ENCODE data around the gene NADK2.

The NADK2 gene

GRCh38 chr5:36250427-36250826 lies 8.7 kb upstream of the NADK2 start:
- TF ChIP-seq ZNF426 (tag by site-specific recombination; IDR thresholded peaks at IDR 0.05) (no peak), ZNF596 (tag by site-specific recombination; IDR thresholded peaks at IDR 0.05) (no peak), ZFHX2 (tag by site-specific recombination; conservative IDR thresholded peaks at IDR 0.05) (no peak), SP3 (tag by site-specific recombination; IDR thresholded peaks at IDR 0.05) (no peak), PRDM1 (tag by site-specific recombination; IDR thresholded peaks at IDR 0.05) (no peak), ZBTB6 (tag by site-specific recombination; IDR thresholded peaks at IDR 0.05) (no peak), PRDM6 (tag by site-specific recombination; IDR thresholded peaks at IDR 0.05) (peak; percentile 94), ZNF2 (tag by site-specific recombination; IDR thresholded peaks at IDR 0.05) (no peak), ZSCAN23 (tag by site-specific recombination; IDR thresholded peaks at IDR 0.05) (no peak), ZBTB44 (tag by site-specific recombination; IDR thresholded peaks at IDR 0.05) (no peak), ZNF354C (tag by site-specific recombination; IDR thresholded peaks at IDR 0.05; ENCODE audit: borderline replicate concordance, low read depth) (no peak), ZNF223 (tag by site-specific recombination; IDR thresholded peaks at IDR 0.05) (no peak), HOXA7 (CRISPR knock-in tag; IDR thresholded peaks at IDR 0.05; ENCODE audit: borderline replicate concordance) (no peak), ZBTB20 (tag by site-specific recombination; IDR thresholded peaks at IDR 0.05) (peak; percentile 49; the same call in 1 of the 2 replicates), ZNF560 (tag by site-specific recombination; IDR thresholded peaks at IDR 0.05; ENCODE audit: borderline replicate concordance) (no peak), ZNF362 (tag by site-specific recombination; IDR thresholded peaks at IDR 0.05) (no peak), ZBTB8A (tag by site-specific recombination; IDR thresholded peaks at IDR 0.05) (no peak), ZNF521 (tag by site-specific recombination; IDR thresholded peaks at IDR 0.05) (no peak), IKZF3 (tag by site-specific recombination; IDR thresholded peaks at IDR 0.05) (no peak)
- TF ChIP-seq, protein P1, sequence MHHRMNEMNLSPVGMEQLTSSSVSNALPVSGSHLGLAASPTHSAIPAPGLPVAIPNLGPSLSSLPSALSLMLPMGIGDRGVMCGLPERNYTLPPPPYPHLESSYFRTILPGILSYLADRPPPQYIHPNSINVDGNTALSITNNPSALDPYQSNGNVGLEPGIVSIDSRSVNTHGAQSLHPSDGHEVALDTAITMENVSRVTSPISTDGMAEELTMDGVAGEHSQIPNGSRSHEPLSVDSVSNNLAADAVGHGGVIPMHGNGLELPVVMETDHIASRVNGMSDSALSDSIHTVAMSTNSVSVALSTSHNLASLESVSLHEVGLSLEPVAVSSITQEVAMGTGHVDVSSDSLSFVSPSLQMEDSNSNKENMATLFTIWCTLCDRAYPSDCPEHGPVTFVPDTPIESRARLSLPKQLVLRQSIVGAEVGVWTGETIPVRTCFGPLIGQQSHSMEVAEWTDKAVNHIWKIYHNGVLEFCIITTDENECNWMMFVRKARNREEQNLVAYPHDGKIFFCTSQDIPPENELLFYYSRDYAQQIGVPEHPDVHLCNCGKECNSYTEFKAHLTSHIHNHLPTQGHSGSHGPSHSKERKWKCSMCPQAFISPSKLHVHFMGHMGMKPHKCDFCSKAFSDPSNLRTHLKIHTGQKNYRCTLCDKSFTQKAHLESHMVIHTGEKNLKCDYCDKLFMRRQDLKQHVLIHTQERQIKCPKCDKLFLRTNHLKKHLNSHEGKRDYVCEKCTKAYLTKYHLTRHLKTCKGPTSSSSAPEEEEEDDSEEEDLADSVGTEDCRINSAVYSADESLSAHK (tag by site-specific recombination; IDR thresholded peaks at IDR 0.05), result peak; percentile 54; the same call in 1 of the 2 replicates
- TF ChIP-seq, protein P2, sequence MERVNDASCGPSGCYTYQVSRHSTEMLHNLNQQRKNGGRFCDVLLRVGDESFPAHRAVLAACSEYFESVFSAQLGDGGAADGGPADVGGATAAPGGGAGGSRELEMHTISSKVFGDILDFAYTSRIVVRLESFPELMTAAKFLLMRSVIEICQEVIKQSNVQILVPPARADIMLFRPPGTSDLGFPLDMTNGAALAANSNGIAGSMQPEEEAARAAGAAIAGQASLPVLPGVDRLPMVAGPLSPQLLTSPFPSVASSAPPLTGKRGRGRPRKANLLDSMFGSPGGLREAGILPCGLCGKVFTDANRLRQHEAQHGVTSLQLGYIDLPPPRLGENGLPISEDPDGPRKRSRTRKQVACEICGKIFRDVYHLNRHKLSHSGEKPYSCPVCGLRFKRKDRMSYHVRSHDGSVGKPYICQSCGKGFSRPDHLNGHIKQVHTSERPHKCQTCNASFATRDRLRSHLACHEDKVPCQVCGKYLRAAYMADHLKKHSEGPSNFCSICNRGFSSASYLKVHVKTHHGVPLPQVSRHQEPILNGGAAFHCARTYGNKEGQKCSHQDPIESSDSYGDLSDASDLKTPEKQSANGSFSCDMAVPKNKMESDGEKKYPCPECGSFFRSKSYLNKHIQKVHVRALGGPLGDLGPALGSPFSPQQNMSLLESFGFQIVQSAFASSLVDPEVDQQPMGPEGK (tag by site-specific recombination; IDR thresholded peaks at IDR 0.05), result no peak

More at GRCh38 chr5:36250427-36250826, 8.7 kb upstream of the NADK2 start:
- no peak overlapping the region for H3K27ac ChIP-seq (ENCODE audit: extremely low read depth, low read depth, low read length)
- no peaks in the 10 kb centered on the region for H3K9me3 ChIP-seq (ENCODE audit: control insufficient read depth, insufficient read depth, low read depth, low read length)
- H3K4me1 ChIP-seq (ENCODE audit: control insufficient read depth, insufficient read depth, low read length), result 0 out of 2 replicates have a peak, but pooled peaks cover 6% of the 10 kb centered on the region
- POLR2A ChIA-PET, result interaction anchor here (1.4 kb wide), 1 partner anchor 8 kb away, joined by 8 read pairs; the partner anchor contains the start of gene NADK2
- no peak overlapping the region for H3K4me3 ChIP-seq (ENCODE audit: low read depth, low read length)
- no peaks in the 10 kb centered on the region for H3K36me3 ChIP-seq (ENCODE audit: control insufficient read depth in 2 of 2, insufficient read depth in 1 of 2, low read length in 2 of 2)
- CTCF ChIA-PET, result interaction anchor here (0.6 to 3.1 kb wide), 5 partner anchors 8 to 171 kb away, joined by 3 to 14 read pairs (median 3); partner anchors contain the start of gene NADK2
